Transverse colon (tissue), 4 donors: ENCODE measurements around the gene SMYD3. TPM values are rescaled to one million over a fixed set of nuclear protein-coding genes. Genes with fewer than 3 reads are reported as not detected.

ENCODE experiments used
- DNase-seq: peaks from one replicate; pipeline ENCODE4 v3.0.0-alpha.2; 2019
- H3K27ac ChIP-seq, 4 donors: fragments of 200-600 bp; sonication (generic); 2 replicates each; pipeline ENCODE4 v1.5.1; 2016 to 2018; ENCODE audit warnings: inconsistent platforms in 4 of 4
- H3K27me3 ChIP-seq: fragments of 200-600 bp; sonication (generic); 2 replicates; pipeline ENCODE4 v1.5.1; 2017; ENCODE audit warnings: inconsistent platforms
- H3K36me3 ChIP-seq, 4 donors: fragments of 200-600 bp; sonication (generic); 2 replicates each; pipeline ENCODE4 v1.5.1; 2017 to 2019; ENCODE audit warnings: inconsistent platforms in 4 of 4
- H3K4me1 ChIP-seq, 4 donors: fragments of 200-600 bp; sonication (generic); 2 replicates each; pipeline ENCODE4 v1.5.1; 2017 to 2020; ENCODE audit warnings: inconsistent platforms in 4 of 4
- H3K4me3 ChIP-seq, 4 donors: fragments of 200-600 bp; sonication (generic); 1 replicate in 1 of 4; 2 replicates in 3 of 4; pipeline versions ENCODE4 v1.5.1 to v1.6.1; 2017 to 2019; ENCODE audit warnings: inconsistent platforms in 4 of 4
- H3K9me3 ChIP-seq, 2 donors: fragments of 200-600 bp; sonication (generic); 2 replicates each; pipeline ENCODE4 v1.5.1; 2017 to 2019; ENCODE audit warnings: inconsistent platforms in 2 of 2
- EP300 ChIP-seq: sonication (generic); formaldehyde crosslinking; IDR thresholded peaks from one replicate; pipeline ENCODE4 v1.6.1; 2017; ENCODE audit warnings: antibody characterized with exemption, low read depth
- POLR2A ChIP-seq: fragments of 450-650 bp; IDR thresholded peaks from one replicate; pipeline ENCODE4 v1.6.1; 2016; ENCODE audit warnings: antibody characterized with exemption, mild to moderate bottlenecking, moderate library complexity
- POLR2AphosphoS5 ChIP-seq, 3 donors: sonication (generic); formaldehyde crosslinking; IDR thresholded peaks; one replicate each; pipeline ENCODE4 v1.6.1; 2016; ENCODE audit warnings: antibody characterized with exemption in 3 of 3
- WGBS, 2 donors: methylation state at CpG; one replicate each; pipeline ENCODE4 v1.1.5; 2018; ENCODE audit warnings: low coverage in 1 of 2; 5-methylcytosine and 5-hydroxymethylcytosine counted together
- in situ Hi-C, 4 donors: fragments of 200-750 bp; cut with MboI; loops; one replicate each; pipeline versions ENCODE4 v1.15.0 to v1.15.1; 2017; ENCODE audit warnings: low sequenced_read_pairs in 3 of 4, low pct_ligation_motif_present in 1 of 4, low pct_unique_long_range_greater_than_20kb in 1 of 4
- intact Hi-C: fragments of 100-400 bp; cut with DNase I; formaldehyde crosslinking; loops from one replicate; pipeline ENCODE4 v1.15.1; 2023; ENCODE audit warnings: low total_unique reads
- total RNA-seq, 4 donors: library from RNA; depleted of rRNA; stranded (reverse); fragments of >200 nt; gene quantifications; one replicate each; pipeline ENCODE4 v1.1.0, GENCODE V29; 2016
- TF ChIP-seq, protein P1 (sequence below), 5 experiments: fragments of 200-600 bp in 3 of 5; fragments of 450-650 bp in 2 of 5; sonication (generic) in 3 of 5; IDR thresholded peaks; 1 replicate in 2 of 5; 2 replicates in 3 of 5; pipeline ENCODE4 v1.5.1; 2016 to 2017; ENCODE audit warnings: antibody characterized with exemption in 5 of 5, inconsistent platforms in 3 of 5, mild to moderate bottlenecking in 2 of 5, moderate library complexity in 1 of 5

The SMYD3 gene
- total RNA-seq, 4 donors from 2014 or later: 10.5 to 31.3 (median 25.8) TPM

DNA sequence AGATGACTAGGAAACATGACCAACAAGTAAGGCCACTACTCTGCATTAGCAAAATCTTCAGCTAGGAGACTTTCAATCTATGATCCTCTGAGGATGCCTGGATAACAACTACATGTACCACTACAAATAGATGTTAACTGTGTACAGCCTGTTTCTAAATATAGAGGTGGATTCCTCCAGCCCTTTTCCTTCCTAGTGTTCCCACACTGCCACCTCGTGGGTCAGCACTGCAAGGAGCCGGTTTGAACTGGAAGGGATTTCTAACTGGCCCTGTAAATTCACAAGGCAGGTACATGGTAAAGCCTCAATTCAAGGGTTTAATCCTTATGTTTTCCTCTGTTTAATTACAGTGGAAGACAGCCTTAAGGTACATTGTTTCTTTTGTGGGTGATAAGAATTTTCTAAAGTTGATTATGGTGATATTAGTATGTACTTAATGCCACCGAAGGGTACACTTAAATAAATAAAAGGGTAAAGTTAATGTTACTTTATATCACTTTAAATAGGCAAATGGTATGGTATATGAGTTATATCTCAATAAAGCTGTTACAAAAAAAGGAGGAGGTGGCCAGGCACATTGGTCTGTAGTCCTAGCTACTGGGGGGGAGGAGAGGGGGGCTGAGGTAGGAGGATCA lies 14.4 kb downstream of the SMYD3 start:
- H3K4me1 ChIP-seq: peaks cover 0 to 7% (median 0%) of the 10 kb centered on the region in 4 donors
- no peak overlapping the region for H3K27ac ChIP-seq
- in situ Hi-C loops (loop anchor here (10.0 to 25.0 kb wide), 4 partner anchors 212 to 1355 kb away; partner anchors contain the start of gene KIF26B (in 3 of the 4)), intact Hi-C loops (loop anchor here (5.0 kb wide), 1 partner anchor 1340 kb away; the partner anchor contains the start of gene KIF26B)
- no peaks in the 10 kb centered on the region for H3K9me3 ChIP-seq
- WGBS, 2 donors: 28 to 100% methylated on average over 1 to 3 of the region's 3 CpGs
- DNase-seq: peak; percentile 64
- TF ChIP-seq, protein P1, sequence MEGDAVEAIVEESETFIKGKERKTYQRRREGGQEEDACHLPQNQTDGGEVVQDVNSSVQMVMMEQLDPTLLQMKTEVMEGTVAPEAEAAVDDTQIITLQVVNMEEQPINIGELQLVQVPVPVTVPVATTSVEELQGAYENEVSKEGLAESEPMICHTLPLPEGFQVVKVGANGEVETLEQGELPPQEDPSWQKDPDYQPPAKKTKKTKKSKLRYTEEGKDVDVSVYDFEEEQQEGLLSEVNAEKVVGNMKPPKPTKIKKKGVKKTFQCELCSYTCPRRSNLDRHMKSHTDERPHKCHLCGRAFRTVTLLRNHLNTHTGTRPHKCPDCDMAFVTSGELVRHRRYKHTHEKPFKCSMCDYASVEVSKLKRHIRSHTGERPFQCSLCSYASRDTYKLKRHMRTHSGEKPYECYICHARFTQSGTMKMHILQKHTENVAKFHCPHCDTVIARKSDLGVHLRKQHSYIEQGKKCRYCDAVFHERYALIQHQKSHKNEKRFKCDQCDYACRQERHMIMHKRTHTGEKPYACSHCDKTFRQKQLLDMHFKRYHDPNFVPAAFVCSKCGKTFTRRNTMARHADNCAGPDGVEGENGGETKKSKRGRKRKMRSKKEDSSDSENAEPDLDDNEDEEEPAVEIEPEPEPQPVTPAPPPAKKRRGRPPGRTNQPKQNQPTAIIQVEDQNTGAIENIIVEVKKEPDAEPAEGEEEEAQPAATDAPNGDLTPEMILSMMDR (IDR thresholded peaks at IDR 0.05): peak; percentile 62 to 73 (median 65)
- TF ChIP-seq EP300: no peak
- TF ChIP-seq POLR2AphosphoS5 (IDR thresholded peaks at IDR 0.05): no peak
- H3K36me3 ChIP-seq: no peaks in the 10 kb centered on the region
- H3K4me3 ChIP-seq: no peak overlapping the region
- no peaks in the 10 kb centered on the region for H3K27me3 ChIP-seq

DNA sequence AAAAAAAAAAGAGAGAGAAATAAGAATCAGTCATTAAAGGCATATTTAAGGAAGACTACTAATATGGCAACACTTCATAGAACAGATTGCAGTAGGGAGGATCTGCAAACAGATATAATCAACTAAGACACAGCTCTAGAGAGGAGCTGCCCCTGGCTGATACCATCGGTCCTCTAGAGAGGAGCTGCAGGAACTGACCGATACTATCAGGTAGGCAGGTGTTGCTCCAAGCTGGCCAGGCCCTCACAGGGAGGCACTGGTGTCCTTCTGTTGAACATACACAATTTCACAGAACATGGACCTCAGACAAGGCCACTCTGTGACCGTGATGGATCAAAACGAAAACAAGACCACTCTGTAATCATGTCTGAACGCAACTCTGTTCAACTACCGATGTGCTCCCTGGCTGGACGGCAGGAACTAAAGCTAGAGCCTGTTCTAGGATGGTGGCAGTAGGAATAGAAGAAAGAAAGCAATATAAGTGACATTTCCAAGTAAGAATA lies 15.5 kb downstream of the SMYD3 start:
- Histone ChIP-seq H3K9me3 (no peaks in the 10 kb centered on the region), H3K4me1 (peaks cover 0 to 7% (median 0%) of the 10 kb centered on the region in 4 donors), H3K36me3 (no peaks in the 10 kb centered on the region), H3K27me3 (no peaks in the 10 kb centered on the region), H3K27ac (no peak overlapping the region), H3K4me3 (no peak overlapping the region)
- in situ Hi-C loops (loop anchor here (10.0 to 25.0 kb wide), 4 partner anchors 213 to 1354 kb away; partner anchors contain the start of gene KIF26B (in 3 of the 4)), intact Hi-C loops (loop anchor here (5.0 kb wide), 1 partner anchor 1339 kb away; the partner anchor contains the start of gene KIF26B)
- TF ChIP-seq POLR2A (no peak), EP300 (no peak), POLR2AphosphoS5 (IDR thresholded peaks at IDR 0.05) (no peak)
- TF ChIP-seq, protein P1 (IDR thresholded peaks at IDR 0.05): no peak
- 94 to 100% methylated on average over 1 to 7 of the region's 7 CpGs for WGBS, 2 donors
- DNase-seq: no peak

DNA sequence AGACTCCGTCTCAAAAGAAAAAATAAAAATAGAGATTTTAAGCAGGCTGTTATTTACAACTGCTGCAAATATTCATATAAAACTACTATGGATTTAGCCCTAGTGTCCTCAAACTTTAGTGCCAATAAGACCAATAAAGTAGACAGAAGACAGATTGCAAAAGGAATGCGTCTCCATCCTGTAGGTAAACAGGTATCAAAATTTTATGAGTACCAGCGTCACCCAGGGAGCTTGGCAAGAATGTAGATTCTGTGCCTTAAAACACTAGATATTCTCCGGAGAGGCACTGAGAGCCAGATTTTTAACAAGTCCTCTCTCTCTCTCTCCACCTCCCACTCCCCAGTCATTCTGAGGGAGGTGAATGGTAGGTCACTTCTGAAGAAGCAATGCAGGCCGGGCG lies 18.4 kb downstream of the SMYD3 start:
- Histone ChIP-seq H3K27me3 (no peaks in the 10 kb centered on the region), H3K9me3 (no peaks in the 10 kb centered on the region), H3K36me3 (no peaks in the 10 kb centered on the region), H3K4me1 (peaks cover 0 to 7% (median 0%) of the 10 kb centered on the region in 4 donors), H3K27ac (no peak overlapping the region), H3K4me3 (no peak overlapping the region)
- DNase-seq: no peak
- TF ChIP-seq, protein P1 (IDR thresholded peaks at IDR 0.05): no peak
- TF ChIP-seq EP300 (no peak), POLR2A (no peak), POLR2AphosphoS5 (IDR thresholded peaks at IDR 0.05) (no peak)
- WGBS, 2 donors: 84 to 100% methylated on average over 2 to 6 of the region's 6 CpGs
- in situ Hi-C loops: loop anchor here (25.0 kb wide), 3 partner anchors 476 to 1351 kb away; partner anchors contain the start of gene KIF26B (in 3 of the 4)
- intact Hi-C loops: loop anchor here (5.0 kb wide), 1 partner anchor 446 kb away; no protein-coding TSS in a partner anchor

DNA sequence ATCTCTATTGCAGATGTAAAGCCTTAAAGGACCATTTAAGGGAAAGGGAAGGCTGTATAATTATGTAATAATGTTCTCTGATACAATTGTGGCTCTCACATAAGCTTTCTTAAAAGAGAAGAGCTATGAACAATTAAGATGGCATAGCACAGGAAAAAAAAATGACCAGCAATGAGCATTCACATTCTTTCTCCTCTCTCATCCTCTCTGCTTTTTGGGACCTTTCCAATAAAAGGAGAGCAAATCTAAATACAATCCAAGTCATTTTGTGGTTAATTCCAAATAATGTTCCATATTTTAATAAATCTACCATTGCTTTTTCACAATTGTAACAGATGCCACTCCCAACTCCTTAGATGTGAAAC lies 23.5 kb downstream of the SMYD3 start:
- in situ Hi-C loops: loop anchor here (25.0 kb wide), 3 partner anchors 471 to 1346 kb away; partner anchors contain the start of gene KIF26B (in 3 of the 4)

More for the DNA sequence above, 23.5 kb downstream of the SMYD3 start:
- Histone ChIP-seq H3K9me3 (no peaks in the 10 kb centered on the region), H3K4me3 (peak overlapping the region in 1 of 4 donors; percentile 0), H3K36me3 (no peaks in the 10 kb centered on the region), H3K27me3 (no peaks in the 10 kb centered on the region), H3K27ac (no peak overlapping the region), H3K4me1 (peaks cover 0 to 12% (median 4%) of the 10 kb centered on the region in 4 donors)
- TF ChIP-seq, protein P1 (IDR thresholded peaks at IDR 0.05): no peak
- TF ChIP-seq EP300 (no peak), POLR2A (no peak), POLR2AphosphoS5 (IDR thresholded peaks at IDR 0.05) (no peak)
- DNase-seq: no peak
- intact Hi-C loops: no loop called here
